ENCODE data around the gene ALAS1.

- no peak for TF ChIP-seq POLR2A (IDR thresholded peaks at IDR 0.05; ENCODE audit: low read depth, low read length)
- TF ChIP-seq PAX5 (IDR thresholded peaks at IDR 0.05; ENCODE audit: insufficient read depth, low read length, severe bottlenecking): no peak
These were observed 48.9 kb upstream of the ALAS1 start for GRCh38 chr3:52149021-52149420.
